ENCODE measurements around the gene INA. TPM values are rescaled to one million over a fixed set of nuclear protein-coding genes. Genes with fewer than 3 reads are reported as not detected.
A peak's percentile ranks its signal among the peaks of the same experiment; 100 is the strongest.

The INA gene
- total RNA-seq, 2 donors from 2014 or later, result not detected

- peaks cover 3% of the 10 kb centered on the region for H3K36me3 ChIP-seq
These were observed 57.1 kb downstream of the INA start for GRCh38 chr10:103333934-103334520.

GRCh38 chr10:103334567-103334966 is 57.6 kb downstream of the INA start:
- no peak overlapping the region for H3K27ac ChIP-seq
- DNase-seq (ENCODE audit: low spot score), result no peak
- H3K36me3 ChIP-seq, result peaks cover 3% of the 10 kb centered on the region
- ATAC-seq (ENCODE audit: insufficient number of reproducible peaks, low FRiP score, low read depth), result no peak
- no peaks in the 10 kb centered on the region for H3K4me1 ChIP-seq (ENCODE audit: control insufficient read depth in 1 of 2, low read depth in 2 of 2)
- no peak overlapping the region for H3K4me3 ChIP-seq
- TF ChIP-seq, protein P1, sequence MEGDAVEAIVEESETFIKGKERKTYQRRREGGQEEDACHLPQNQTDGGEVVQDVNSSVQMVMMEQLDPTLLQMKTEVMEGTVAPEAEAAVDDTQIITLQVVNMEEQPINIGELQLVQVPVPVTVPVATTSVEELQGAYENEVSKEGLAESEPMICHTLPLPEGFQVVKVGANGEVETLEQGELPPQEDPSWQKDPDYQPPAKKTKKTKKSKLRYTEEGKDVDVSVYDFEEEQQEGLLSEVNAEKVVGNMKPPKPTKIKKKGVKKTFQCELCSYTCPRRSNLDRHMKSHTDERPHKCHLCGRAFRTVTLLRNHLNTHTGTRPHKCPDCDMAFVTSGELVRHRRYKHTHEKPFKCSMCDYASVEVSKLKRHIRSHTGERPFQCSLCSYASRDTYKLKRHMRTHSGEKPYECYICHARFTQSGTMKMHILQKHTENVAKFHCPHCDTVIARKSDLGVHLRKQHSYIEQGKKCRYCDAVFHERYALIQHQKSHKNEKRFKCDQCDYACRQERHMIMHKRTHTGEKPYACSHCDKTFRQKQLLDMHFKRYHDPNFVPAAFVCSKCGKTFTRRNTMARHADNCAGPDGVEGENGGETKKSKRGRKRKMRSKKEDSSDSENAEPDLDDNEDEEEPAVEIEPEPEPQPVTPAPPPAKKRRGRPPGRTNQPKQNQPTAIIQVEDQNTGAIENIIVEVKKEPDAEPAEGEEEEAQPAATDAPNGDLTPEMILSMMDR (IDR thresholded peaks at IDR 0.05), result no peak
- no peaks in the 10 kb centered on the region for H3K9me3 ChIP-seq
- no peaks in the 10 kb centered on the region for H3K27me3 ChIP-seq (replicated peaks; ENCODE audit: insufficient read depth)

More at GRCh38 chr10:103333934-103334520, 57.1 kb downstream of the INA start:
- DNase-seq (ENCODE audit: low spot score) (no peak), ATAC-seq (ENCODE audit: insufficient number of reproducible peaks, low FRiP score, low read depth) (no peak)
- Histone ChIP-seq H3K27ac (no peak overlapping the region), H3K27me3 (replicated peaks; ENCODE audit: insufficient read depth) (no peaks in the 10 kb centered on the region), H3K9me3 (no peaks in the 10 kb centered on the region), H3K4me3 (no peak overlapping the region), H3K4me1 (ENCODE audit: control insufficient read depth in 1 of 2, low read depth in 2 of 2) (no peaks in the 10 kb centered on the region)
- TF ChIP-seq, protein P1 (IDR thresholded peaks at IDR 0.05), result peak; percentile 46

DNA sequence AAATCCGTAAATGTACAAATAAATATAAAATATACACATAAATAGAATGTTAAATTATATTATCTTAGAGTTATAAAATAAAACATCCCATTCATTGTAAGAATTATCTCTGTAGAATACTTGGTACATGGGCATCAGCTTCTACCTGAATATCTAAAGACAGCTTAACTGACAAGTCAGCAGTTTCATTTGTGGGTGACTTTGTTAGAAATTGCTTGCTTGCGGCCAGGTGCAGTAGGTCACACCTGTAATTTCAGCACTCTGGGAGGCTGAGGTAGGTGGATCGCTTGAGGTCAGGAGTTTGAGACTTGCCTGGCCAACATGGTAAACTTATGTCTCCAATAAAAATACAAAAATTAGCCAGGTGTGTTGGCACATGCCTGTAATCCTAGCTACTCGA is 59.4 kb downstream of the INA start:
- no peak for DNase-seq (ENCODE audit: low spot score)
- Histone ChIP-seq H3K4me3 (no peak overlapping the region), H3K27me3 (replicated peaks; ENCODE audit: insufficient read depth) (no peaks in the 10 kb centered on the region), H3K27ac (no peak overlapping the region), H3K4me1 (ENCODE audit: control insufficient read depth in 1 of 2, low read depth in 2 of 2) (no peaks in the 10 kb centered on the region), H3K36me3 (peaks cover 3% of the 10 kb centered on the region), H3K9me3 (no peaks in the 10 kb centered on the region)
- TF ChIP-seq, protein P1 (IDR thresholded peaks at IDR 0.05), result no peak
- no peak for ATAC-seq (ENCODE audit: insufficient number of reproducible peaks, low FRiP score, low read depth)

Other genes with a start within 250 kb of the INA start
- 100 to 1,000 TPM; 105 to 114 TPM for gene NT5C2, start 83.9 kb upstream of the INA start, total RNA-seq
- gene RPEL1, start 31.3 kb upstream of the INA start, total RNA-seq, result not detected
- 10 to 100 TPM in 1 of 2 donors, 1 to 10 TPM in 1; 7.0 to 13.8 TPM for gene PCGF6, start 74.0 kb downstream of the INA start, total RNA-seq
- 1 to 10 TPM; 3.7 to 5.3 TPM for gene TAF5, start 90.8 kb downstream of the INA start, total RNA-seq
- gene ATP5MK, start 119.3 kb downstream of the INA start, total RNA-seq, result 100 to 1,000 TPM; 148 to 269 TPM
- gene PDCD11, start 119.5 kb downstream of the INA start, total RNA-seq, result 10 to 100 TPM; 10.7 to 23.0 TPM
- 100 to 1,000 TPM in 1 of 2 donors, 10 to 100 TPM in 1; 98.4 to 113 TPM for gene CALHM2, start 175.2 kb downstream of the INA start, total RNA-seq
- gene CALHM1, start 181.8 kb downstream of the INA start, total RNA-seq, result not detected
- not detected for gene CALHM3, start 202.1 kb downstream of the INA start, total RNA-seq
- under 1 TPM in 1 of 2 donors, not detected in 1; 0.28 TPM for gene NEURL1, start 216.6 kb downstream of the INA start, total RNA-seq